Neural cell (in vitro differentiated cells): Measurements from ENCODE around the gene SRSF5. TPM values are rescaled to one million over a fixed set of nuclear protein-coding genes. Genes with fewer than 3 reads are reported as not detected.

Experiments
- H2AFZ ChIP-seq: fragments of 200-600, 300-800 bp; sonication (generic), shearing (Covaris generic); 2 replicates; pipeline ENCODE4 v1.6.0; 2014; ENCODE audit warnings: low read depth, mild to moderate bottlenecking, antibody characterized with exemption, low read length, moderate library complexity
- H3F3A ChIP-seq: fragments of 200-600 bp; shearing (Covaris generic); 2 replicates; pipeline ENCODE4 v1.6.1; 2016; ENCODE audit warnings: mild to moderate bottlenecking, moderate library complexity, mixed read lengths, antibody characterized with exemption, low read length; ENCODE audit not compliant: insufficient read depth, poor library complexity, severe bottlenecking
- H3K27ac ChIP-seq: fragments of 200-600, 300-800 bp; sonication (generic), shearing (Covaris generic); 2 replicates; pipeline ENCODE4 v1.5.1; 2014; ENCODE audit warnings: mild to moderate bottlenecking, low read length, moderate library complexity
- H3K27me3 ChIP-seq: fragments of 300-800, 200-600 bp; sonication (generic), shearing (Covaris generic); 2 replicates; pipeline ENCODE4 v1.6.0; 2014; ENCODE audit warnings: mild to moderate bottlenecking, low read depth, low read length, moderate library complexity; ENCODE audit not compliant: insufficient read depth
- H3K36me3 ChIP-seq: fragments of 300-800, 200-600 bp; sonication (generic), shearing (Covaris generic); 2 replicates; pipeline ENCODE4 v1.5.1; 2014; ENCODE audit warnings: mild to moderate bottlenecking, antibody characterized with exemption, low read length, moderate library complexity; ENCODE audit not compliant: insufficient read depth
- H3K4me2 ChIP-seq: fragments of 300-800, 200-600 bp; sonication (generic), shearing (Covaris generic); 2 replicates; pipeline ENCODE4 v1.6.0; 2014; ENCODE audit warnings: mild to moderate bottlenecking, low read length
- H3K4me3 ChIP-seq: fragments of 300-800, 200-600 bp; sonication (generic), shearing (Covaris generic); 2 replicates; pipeline ENCODE4 v1.5.1; 2014; ENCODE audit warnings: mild to moderate bottlenecking, low read length, moderate library complexity
- H3K79me2 ChIP-seq: fragments of 200-600 bp; shearing (Covaris generic); replicated peaks from 2 replicates; pipeline ENCODE4 v1.6.0; 2014; ENCODE audit warnings: mild to moderate bottlenecking, low read length, moderate library complexity; ENCODE audit not compliant: insufficient read depth
- H3K9ac ChIP-seq: fragments of 300-800, 200-600 bp; sonication (generic), shearing (Covaris generic); 2 replicates; pipeline ENCODE4 v1.6.1; 2016; ENCODE audit warnings: mild to moderate bottlenecking, low read length, mixed read lengths
- H3K9me2 ChIP-seq: fragments of 200-600 bp; shearing (Covaris generic); 2 replicates; pipeline ENCODE4 v1.6.1; 2016; ENCODE audit warnings: mild to moderate bottlenecking, low read length, mixed read lengths; ENCODE audit not compliant: insufficient read depth
- H3K9me3 ChIP-seq: fragments of 200-600, 300-800 bp; sonication (generic), shearing (Covaris generic); 2 replicates; pipeline ENCODE4 v1.6.1; 2016; ENCODE audit warnings: mild to moderate bottlenecking, mixed run types, low read length, moderate library complexity, mixed read lengths
- H4K20me1 ChIP-seq: fragments of 200-600 bp; shearing (Covaris generic); 2 replicates; pipeline ENCODE4 v1.6.1; 2016; ENCODE audit warnings: mild to moderate bottlenecking, mixed run types; ENCODE audit not compliant: insufficient read depth
- CTCF ChIP-seq: fragments of 450-650 bp; IDR thresholded peaks from 2 replicates; pipeline ENCODE4 v1.5.1; 2014; ENCODE audit warnings: antibody characterized with exemption, mild to moderate bottlenecking, moderate library complexity; ENCODE audit not compliant: poor library complexity, severe bottlenecking
- EP300 ChIP-seq: fragments of 450-650 bp; conservative IDR thresholded peaks from 2 replicates; pipeline ENCODE4 v1.6.1; 2014; ENCODE audit warnings: antibody characterized with exemption, mild to moderate bottlenecking, moderate library complexity; ENCODE audit not compliant: poor library complexity, severe bottlenecking
- EZH2 ChIP-seq: fragments of 200-600, 300-800 bp; shearing (Covaris generic), sonication (generic); IDR thresholded peaks from 2 replicates; pipeline ENCODE4 v1.6.1; 2014; ENCODE audit warnings: antibody characterized with exemption, low read length, borderline replicate concordance, mild to moderate bottlenecking; ENCODE audit not compliant: insufficient read depth, poor library complexity, severe bottlenecking
- MXI1 ChIP-seq: fragments of 450-650 bp; conservative IDR thresholded peaks from 2 replicates; pipeline ENCODE4 v1.6.1; 2014; ENCODE audit warnings: antibody characterized with exemption, mild to moderate bottlenecking; ENCODE audit not compliant: poor library complexity, severe bottlenecking
- POLR2AphosphoS5 ChIP-seq: IDR thresholded peaks from 2 replicates; pipeline ENCODE4 v1.6.1; 2012
- RAD21 ChIP-seq: fragments of 450-650 bp; conservative IDR thresholded peaks from 2 replicates; pipeline ENCODE4 v1.6.1; 2014; ENCODE audit warnings: antibody characterized with exemption, mild to moderate bottlenecking, moderate library complexity
- SMC3 ChIP-seq: fragments of 450-650 bp; conservative IDR thresholded peaks from 2 replicates; pipeline ENCODE4 v1.6.1; 2014; ENCODE audit warnings: antibody characterized with exemption, mild to moderate bottlenecking, moderate library complexity; ENCODE audit not compliant: poor library complexity
- TAF1 ChIP-seq: IDR thresholded peaks from 2 replicates; pipeline ENCODE4 v1.6.1; 2012; ENCODE audit warnings: low read depth
- polyA plus RNA-seq: library from polyadenylated mRNA; depleted of rRNA; stranded (reverse); fragments of >200 nt; gene quantifications from 2 replicates; pipeline ENCODE4 v1.2.3, GENCODE V29; 2014
- TF ChIP-seq, protein P1 (sequence below): IDR thresholded peaks from 2 replicates; pipeline ENCODE4 v1.6.1; 2012; ENCODE audit warnings: borderline replicate concordance

SRSF5 gene
- polyA plus RNA-seq, 1 donor from 2014 or later, result 1,017 TPM

- no peaks in the 10 kb centered on the region for H3K9me2 ChIP-seq
- H3F3A ChIP-seq, result no peaks in the 10 kb centered on the region
- no peaks in the 10 kb centered on the region for H3K27me3 ChIP-seq
- no peak overlapping the region for H2AFZ ChIP-seq
- H3K4me3 ChIP-seq, result no peak overlapping the region
- no peak overlapping the region for H3K9ac ChIP-seq
- H3K79me2 ChIP-seq, result no peaks in the 10 kb centered on the region
- H4K20me1 ChIP-seq, result no peaks in the 10 kb centered on the region
- H3K4me2 ChIP-seq, result no peak overlapping the region
- H3K27ac ChIP-seq, result no peak overlapping the region
- no peaks in the 10 kb centered on the region for H3K36me3 ChIP-seq
- peaks cover 4% of the 10 kb centered on the region for H3K9me3 ChIP-seq
- TF ChIP-seq EP300, result no peak
- no peak for TF ChIP-seq CTCF
- no peak for TF ChIP-seq SMC3
- no peak for TF ChIP-seq RAD21
- TF ChIP-seq, protein P1, sequence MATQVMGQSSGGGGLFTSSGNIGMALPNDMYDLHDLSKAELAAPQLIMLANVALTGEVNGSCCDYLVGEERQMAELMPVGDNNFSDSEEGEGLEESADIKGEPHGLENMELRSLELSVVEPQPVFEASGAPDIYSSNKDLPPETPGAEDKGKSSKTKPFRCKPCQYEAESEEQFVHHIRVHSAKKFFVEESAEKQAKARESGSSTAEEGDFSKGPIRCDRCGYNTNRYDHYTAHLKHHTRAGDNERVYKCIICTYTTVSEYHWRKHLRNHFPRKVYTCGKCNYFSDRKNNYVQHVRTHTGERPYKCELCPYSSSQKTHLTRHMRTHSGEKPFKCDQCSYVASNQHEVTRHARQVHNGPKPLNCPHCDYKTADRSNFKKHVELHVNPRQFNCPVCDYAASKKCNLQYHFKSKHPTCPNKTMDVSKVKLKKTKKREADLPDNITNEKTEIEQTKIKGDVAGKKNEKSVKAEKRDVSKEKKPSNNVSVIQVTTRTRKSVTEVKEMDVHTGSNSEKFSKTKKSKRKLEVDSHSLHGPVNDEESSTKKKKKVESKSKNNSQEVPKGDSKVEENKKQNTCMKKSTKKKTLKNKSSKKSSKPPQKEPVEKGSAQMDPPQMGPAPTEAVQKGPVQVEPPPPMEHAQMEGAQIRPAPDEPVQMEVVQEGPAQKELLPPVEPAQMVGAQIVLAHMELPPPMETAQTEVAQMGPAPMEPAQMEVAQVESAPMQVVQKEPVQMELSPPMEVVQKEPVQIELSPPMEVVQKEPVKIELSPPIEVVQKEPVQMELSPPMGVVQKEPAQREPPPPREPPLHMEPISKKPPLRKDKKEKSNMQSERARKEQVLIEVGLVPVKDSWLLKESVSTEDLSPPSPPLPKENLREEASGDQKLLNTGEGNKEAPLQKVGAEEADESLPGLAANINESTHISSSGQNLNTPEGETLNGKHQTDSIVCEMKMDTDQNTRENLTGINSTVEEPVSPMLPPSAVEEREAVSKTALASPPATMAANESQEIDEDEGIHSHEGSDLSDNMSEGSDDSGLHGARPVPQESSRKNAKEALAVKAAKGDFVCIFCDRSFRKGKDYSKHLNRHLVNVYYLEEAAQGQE, result no peak
- TF ChIP-seq EZH2, result no peak
- no peak for TF ChIP-seq TAF1
- TF ChIP-seq MXI1, result no peak
- no peak for TF ChIP-seq POLR2AphosphoS5
These were observed 40.2 kb downstream of the SRSF5 start for GRCh38 chr14:69807192-69807591.

- H2AFZ ChIP-seq, result no peak overlapping the region
- no peak overlapping the region for H3K27ac ChIP-seq
- H3K9me2 ChIP-seq, result no peaks in the 10 kb centered on the region
- TF ChIP-seq, protein P1, result no peak
- TF ChIP-seq SMC3 (no peak), TAF1 (no peak), EZH2 (no peak), RAD21 (no peak), MXI1 (no peak), EP300 (no peak), POLR2AphosphoS5 (no peak), CTCF (no peak)
- H3K9me3 ChIP-seq, result peaks cover 4% of the 10 kb centered on the region
- H3F3A ChIP-seq, result no peaks in the 10 kb centered on the region
- H3K4me2 ChIP-seq, result no peak overlapping the region
- no peaks in the 10 kb centered on the region for H3K79me2 ChIP-seq
- no peaks in the 10 kb centered on the region for H4K20me1 ChIP-seq
- H3K36me3 ChIP-seq, result no peaks in the 10 kb centered on the region
- no peak overlapping the region for H3K9ac ChIP-seq
- H3K27me3 ChIP-seq, result no peaks in the 10 kb centered on the region
- H3K4me3 ChIP-seq, result no peak overlapping the region
These were observed 42.2 kb downstream of the SRSF5 start for GRCh38 chr14:69808919-69809808.
